ENCODE results near the gene STXBP6.

- TF ChIP-seq CTCF (IDR thresholded peaks at IDR 0.05) (no peak), POLR2A (IDR thresholded peaks at IDR 0.05) (no peak)
These were observed 2.4 kb upstream of the STXBP6 start for GRCh38 chr14:25052385-25052784.
